CD4-positive, alpha-beta memory T cell (primary cell): ENCODE data around the gene ADAMTS3. TPM values are rescaled to one million over a fixed set of nuclear protein-coding genes. Genes with fewer than 3 reads are reported as not detected.
A peak's percentile ranks its signal among the peaks of the same experiment; 100 is the strongest.
"Not testable (repeated sequence)": the region's sequence is repeated elsewhere in the genome, so short reads cannot be mapped to it uniquely, and the experiment has no call there.

Experiments used
- CTCF ChIA-PET: fragments of 350-600 bp; sonication (Branson Sonifier 250); formaldehyde crosslinking; loops from one replicate; lab custom pipeline; 2021; ENCODE audit warnings: inconsistent platforms; ENCODE audit not compliant: partially characterized antibody; lab: Charles Lee
- POLR2A ChIA-PET: fragments of 350-600 bp; sonication (Branson Sonifier 250); formaldehyde crosslinking; loops from one replicate; lab custom pipeline; 2021; ENCODE audit not compliant: partially characterized antibody; lab: Charles Lee
- DNase-seq, 5 donors: peaks; one replicate each; pipeline versions ENCODE4 v3.0.0 to v3.0.0-alpha.2; 2020 to 2022; ENCODE audit warnings: mixed read lengths in 1 of 5
- H3K27ac ChIP-seq: one replicate; pipeline ENCODE4 v1.7.0; 2013; ENCODE audit warnings: low read depth, low read length
- H3K27me3 ChIP-seq: 2 replicates; pipeline ENCODE4 v1.7.0; 2013; ENCODE audit warnings: mild to moderate bottlenecking, low read length, moderate library complexity; ENCODE audit not compliant: insufficient read depth
- H3K36me3 ChIP-seq: 2 replicates; pipeline ENCODE4 v1.7.0; 2013; ENCODE audit warnings: mild to moderate bottlenecking, low read length, moderate library complexity; ENCODE audit not compliant: insufficient read depth
- H3K4me1 ChIP-seq: 2 replicates; pipeline ENCODE4 v1.7.0; 2013; ENCODE audit warnings: mild to moderate bottlenecking, low read length, moderate library complexity; ENCODE audit not compliant: insufficient read depth
- H3K4me3 ChIP-seq, 2 donors: one replicate each; pipeline ENCODE4 v1.7.0; 2013; ENCODE audit warnings: low read length in 2 of 2, mild to moderate bottlenecking in 1 of 2
- H3K9me3 ChIP-seq, 2 donors: one replicate each; pipeline ENCODE4 v1.7.0; 2013; ENCODE audit warnings: low read length in 2 of 2, control low read depth in 1 of 2; ENCODE audit not compliant: control insufficient read depth in 1 of 2
- H3K27ac Mint-ChIP-seq, 7 donors: one replicate each; pipeline ENCODE4 v1.8.0; 2020 to 2021; ENCODE audit warnings: mixed read lengths in 7 of 7, mild to moderate bottlenecking in 6 of 7, inconsistent platforms in 3 of 7, moderate library complexity in 3 of 7
- H3K27me3 Mint-ChIP-seq, 2 donors: one replicate each; pipeline ENCODE4 v1.8.0; 2020 to 2021; ENCODE audit warnings: mixed read lengths in 2 of 2
- H3K36me3 Mint-ChIP-seq, 2 donors: one replicate each; pipeline ENCODE4 v1.8.0; 2020 to 2021; ENCODE audit warnings: mixed read lengths in 2 of 2, inconsistent platforms in 1 of 2, mild to moderate bottlenecking in 1 of 2
- H3K4me1 Mint-ChIP-seq, 4 donors: one replicate each; pipeline ENCODE4 v1.8.0; 2020 to 2021; ENCODE audit warnings: mixed read lengths in 4 of 4, mild to moderate bottlenecking in 1 of 4
- H3K4me3 Mint-ChIP-seq, 8 donors: one replicate each; pipeline ENCODE4 v1.8.0; 2020 to 2021; ENCODE audit warnings: mixed read lengths in 8 of 8, mild to moderate bottlenecking in 7 of 8, moderate library complexity in 6 of 8, inconsistent platforms in 3 of 8
- H3K9me3 Mint-ChIP-seq, 8 donors: one replicate each; pipeline ENCODE4 v1.8.0; 2020 to 2021; ENCODE audit warnings: mixed read lengths in 8 of 8, mild to moderate bottlenecking in 5 of 8, inconsistent platforms in 3 of 8, moderate library complexity in 1 of 8
- intact Hi-C: fragments of 100-400 bp; cut with micrococcal nuclease; formaldehyde crosslinking; loops from one replicate; pipeline ENCODE4 v1.15.1; 2023
- polyA plus RNA-seq, 2 donors: library from polyadenylated mRNA; unstranded; fragments of 300-500 nt; fragmentation: Illumina TruSeq; gene quantifications; one replicate each; pipeline ENCODE4 v1.2.3, GENCODE V29; 2021
- total RNA-seq, 2 experiments: library from RNA; stranded (reverse); gene quantifications; one replicate each; pipeline ENCODE4 v1.2.3, GENCODE V29; 2021

Gene ADAMTS3
- total and polyA plus RNA-seq, 4 experiments from 2014 or later = not detected

- no peak overlapping the region for H3K27ac Mint-ChIP-seq
- Histone ChIP-seq H3K4me1 (no peaks in the 10 kb centered on the region), H3K27ac (no peak overlapping the region), H3K36me3 (no peaks in the 10 kb centered on the region), H3K9me3 (no peaks in the 10 kb centered on the region), H3K4me3 (no peak overlapping the region), H3K27me3 (no peaks in the 10 kb centered on the region)
- DNase-seq = no peak
- peaks cover 0 to 2% (median 0%) of the 10 kb centered on the region in 8 donors for H3K9me3 Mint-ChIP-seq
- CTCF ChIA-PET = no interaction called here
- no peak overlapping the region for H3K4me3 Mint-ChIP-seq
- POLR2A ChIA-PET = no interaction called here
- no peaks in the 10 kb centered on the region for H3K36me3 Mint-ChIP-seq
- intact Hi-C loops = no loop called here
- no peaks in the 10 kb centered on the region for H3K4me1 Mint-ChIP-seq
- no peaks in the 10 kb centered on the region for H3K27me3 Mint-ChIP-seq
Observed at GRCh38 chr4:72552447-72552846, 16.6 kb downstream of the ADAMTS3 start.

- Histone ChIP-seq H3K36me3 (no peaks in the 10 kb centered on the region), H3K27me3 (no peaks in the 10 kb centered on the region), H3K4me1 (no peaks in the 10 kb centered on the region), H3K4me3 (no peak overlapping the region), H3K9me3 (no peaks in the 10 kb centered on the region), H3K27ac (no peak overlapping the region)
- CTCF ChIA-PET = no interaction called here
- POLR2A ChIA-PET = no interaction called here
- Mint-ChIP-seq H3K4me1 (no peaks in the 10 kb centered on the region), H3K36me3 (no peaks in the 10 kb centered on the region), H3K4me3 (no peak overlapping the region), H3K27me3 (peaks cover 2 to 5% of the 10 kb centered on the region in 2 donors), H3K9me3 (peaks cover 0 to 2% (median 0%) of the 10 kb centered on the region in 8 donors), H3K27ac (no peak overlapping the region)
- intact Hi-C loops = no loop called here
- DNase-seq = no peak
Observed at GRCh38 chr4:72546456-72546855, 22.6 kb downstream of the ADAMTS3 start.

GRCh38 chr4:72540694-72541093 lies 28.3 kb downstream of the ADAMTS3 start:
- H3K27me3 Mint-ChIP-seq, H3K4me3 ChIP-seq, intact Hi-C loops, H3K27me3 ChIP-seq, POLR2A ChIA-PET, H3K4me1 ChIP-seq, H3K36me3 Mint-ChIP-seq, H3K27ac ChIP-seq, H3K4me3 Mint-ChIP-seq, H3K9me3 ChIP-seq, DNase-seq, H3K36me3 ChIP-seq, H3K27ac Mint-ChIP-seq, CTCF ChIA-PET, H3K4me1 Mint-ChIP-seq: not testable (repeated sequence)
- H3K9me3 Mint-ChIP-seq = peaks cover 0 to 16% (median 3%) of the 10 kb centered on the region in 8 donors

GRCh38 chr4:72538006-72538405 lies 31.0 kb downstream of the ADAMTS3 start:
- no peaks in the 10 kb centered on the region for H3K4me1 ChIP-seq
- H3K4me3 Mint-ChIP-seq = peak overlapping the region in 1 of 8 donors; percentile 60
- no peaks in the 10 kb centered on the region for H3K36me3 ChIP-seq
- H3K27ac ChIP-seq = no peak overlapping the region
- no peaks in the 10 kb centered on the region for H3K27me3 ChIP-seq
- peaks cover 0 to 16% (median 3%) of the 10 kb centered on the region in 8 donors for H3K9me3 Mint-ChIP-seq
- no peak for DNase-seq
- CTCF ChIA-PET = no interaction called here
- intact Hi-C loops = no loop called here
- no peaks in the 10 kb centered on the region for H3K27me3 Mint-ChIP-seq
- H3K4me1 Mint-ChIP-seq = no peaks in the 10 kb centered on the region
- no peak overlapping the region for H3K27ac Mint-ChIP-seq
- POLR2A ChIA-PET = no interaction called here
- no peak overlapping the region for H3K4me3 ChIP-seq
- H3K36me3 Mint-ChIP-seq = no peaks in the 10 kb centered on the region
- H3K9me3 ChIP-seq = peaks cover 0 to 3% of the 10 kb centered on the region in 2 donors

- Histone ChIP-seq H3K27me3 (no peaks in the 10 kb centered on the region), H3K4me1 (no peaks in the 10 kb centered on the region), H3K9me3 (peaks cover 0 to 3% of the 10 kb centered on the region in 2 donors), H3K36me3 (no peaks in the 10 kb centered on the region), H3K27ac (no peak overlapping the region), H3K4me3 (no peak overlapping the region)
- H3K4me1 Mint-ChIP-seq = no peaks in the 10 kb centered on the region
- no peak for DNase-seq
- intact Hi-C loops = no loop called here
- POLR2A ChIA-PET = no interaction called here
- no peaks in the 10 kb centered on the region for H3K36me3 Mint-ChIP-seq
- H3K27ac Mint-ChIP-seq = no peak overlapping the region
- CTCF ChIA-PET = no interaction called here
- H3K9me3 Mint-ChIP-seq = peaks cover 0 to 16% (median 3%) of the 10 kb centered on the region in 8 donors
- no peaks in the 10 kb centered on the region for H3K27me3 Mint-ChIP-seq
- no peak overlapping the region for H3K4me3 Mint-ChIP-seq
Observed at GRCh38 chr4:72536443-72536842, 32.6 kb downstream of the ADAMTS3 start.

GRCh38 chr4:72531768-72532290 lies 37.2 kb downstream of the ADAMTS3 start:
- ChIA-PET CTCF (no interaction called here), POLR2A (no interaction called here)
- H3K4me1 Mint-ChIP-seq = no peaks in the 10 kb centered on the region

GRCh38 chr4:72531322-72531721 lies 37.7 kb downstream of the ADAMTS3 start:
- Mint-ChIP-seq H3K9me3 (no peaks in the 10 kb centered on the region), H3K27ac (no peak overlapping the region), H3K4me3 (no peak overlapping the region), H3K4me1 (no peaks in the 10 kb centered on the region), H3K36me3 (no peaks in the 10 kb centered on the region), H3K27me3 (no peaks in the 10 kb centered on the region)
- intact Hi-C loops = no loop called here
- ChIA-PET POLR2A (no interaction called here), CTCF (no interaction called here)
- Histone ChIP-seq H3K4me1 (no peaks in the 10 kb centered on the region), H3K27me3 (no peaks in the 10 kb centered on the region), H3K4me3 (no peak overlapping the region), H3K27ac (no peak overlapping the region), H3K36me3 (no peaks in the 10 kb centered on the region), H3K9me3 (no peaks in the 10 kb centered on the region)
- no peak for DNase-seq

More at GRCh38 chr4:72531768-72532290, 37.2 kb downstream of the ADAMTS3 start:
- Mint-ChIP-seq H3K27ac (no peak overlapping the region), H3K4me3 (no peak overlapping the region), H3K27me3 (no peaks in the 10 kb centered on the region), H3K36me3 (no peaks in the 10 kb centered on the region), H3K9me3 (no peaks in the 10 kb centered on the region)
- no peak overlapping the region for H3K27ac ChIP-seq
- intact Hi-C loops = no loop called here
- H3K9me3 ChIP-seq = no peaks in the 10 kb centered on the region
- H3K27me3 ChIP-seq = no peaks in the 10 kb centered on the region
- H3K4me3 ChIP-seq = no peak overlapping the region
- DNase-seq = no peak
- no peaks in the 10 kb centered on the region for H3K36me3 ChIP-seq
- H3K4me1 ChIP-seq = no peaks in the 10 kb centered on the region
